Ovary (tissue), 9 donors: ENCODE results near the gene DKKL1. TPM values are rescaled to one million over a fixed set of nuclear protein-coding genes. Genes with fewer than 3 reads are reported as not detected.

Experiments used
- DNase-seq, 5 donors: peaks; one replicate each; pipeline ENCODE4 v3.0.0-alpha.2; 2019 to 2020
- H3K27ac ChIP-seq, 2 donors: fragments of 200-600 bp; one replicate each; pipeline versions ENCODE4 v1.5.1 to v1.8.0; 2019 to 2022
- H3K27me3 ChIP-seq: fragments of 200-600 bp; one replicate; pipeline ENCODE4 v1.8.0; 2022
- H3K36me3 ChIP-seq: fragments of 200-600 bp; sonication (generic); one replicate; pipeline ENCODE4 v1.5.1; 2019
- H3K4me1 ChIP-seq: one replicate; pipeline ENCODE4 v1.8.1; 2013; ENCODE audit warnings: mild to moderate bottlenecking, moderate library complexity; ENCODE audit not compliant: insufficient read depth
- H3K4me3 ChIP-seq: fragments of 200-600 bp; sonication (generic); one replicate; pipeline ENCODE4 v1.5.1; 2017
- H3K9me3 ChIP-seq, 2 donors: fragments of 200-600 bp in 1 of 2; sonication (generic) in 1 of 2; one replicate each; pipeline versions ENCODE4 v1.5.1 to v1.8.1; 2013 to 2019; ENCODE audit warnings: mild to moderate bottlenecking in 1 of 2, moderate library complexity in 1 of 2
- CTCF ChIP-seq, 3 donors: fragments of 450-650 bp in 2 of 3; fragments of 200-600 bp in 1 of 3; IDR thresholded peaks; one replicate each; pipeline versions ENCODE4 v1.5.1 to v1.8.0; 2016 to 2022; ENCODE audit warnings: antibody characterized with exemption in 3 of 3, mild to moderate bottlenecking in 1 of 3
- EP300 ChIP-seq: sonication (generic); formaldehyde crosslinking; IDR thresholded peaks from one replicate; pipeline ENCODE4 v1.6.1; 2017; ENCODE audit warnings: antibody characterized with exemption
- POLR2A ChIP-seq: fragments of 450-650 bp; IDR thresholded peaks from one replicate; pipeline ENCODE4 v1.6.1; 2017; ENCODE audit warnings: antibody characterized with exemption, mild to moderate bottlenecking, moderate library complexity
- WGBS, 3 donors: extraction: QIAGEN DNeasy Blood & Tissue Kit in 1 of 3; methylation state at CpG; one replicate each; pipeline versions ENCODE4 v1.1.5 to v1.1.7; 2013 to 2017; 5-methylcytosine and 5-hydroxymethylcytosine counted together
- intact Hi-C, 4 donors: fragments of 100-400 bp; cut with DNase I; formaldehyde crosslinking; loops; one replicate each; pipeline versions ENCODE4 v1.11.0 to v1.15.1; 2022 to 2023
- polyA plus RNA-seq, 2 donors: library from polyadenylated mRNA; stranded (reverse); fragments of 200-250 nt in 1 of 2; fragments of 350-450 nt in 1 of 2; fragmentation: Illumina TruSeq in 1 of 2; extraction: RNeasy Lipid Tissue Mini Kit (QIAGEN cat#74804) in 1 of 2; gene quantifications; one replicate each; pipeline ENCODE4 v1.2.3, GENCODE V29; 2013 to 2014
- total RNA-seq, 7 donors: library from RNA; depleted of rRNA in 2 of 7; stranded (reverse); fragments of >200 nt in 2 of 7; fragmentation: NEBNext Ultra II Directional in 3 of 7; extraction: Animal tissue kit (Norgen Biotek cat#: 25700) in 3 of 7; gene quantifications; one replicate each; pipeline versions ENCODE4 v1.1.0 to v1.2.4, GENCODE V29; 2016 to 2023
- donor health status: DM: no; HTN: no; CAD: no; lungs with moderate emphysema.
- donor health status: DM: no; HTN: no; CAD: no.
- donor health status: Bipolar disorder and iron deficiency.
- donor health status: DM: yes; HTN: yes; CAD: no.
- donor health status: DM: no; HTN: no; CAD: no.
- donor health status: DM: yes; HTN: yes; CAD: no.

DKKL1 gene
- total and polyA plus RNA-seq, 9 donors, result 0.22 to 2.4 (median 1.1) TPM; not detected in 1

- peak; percentile 89 to 94 (median 93) for DNase-seq
- Histone ChIP-seq H3K9me3 (no peaks in the 10 kb centered on the region), H3K36me3 (no peaks in the 10 kb centered on the region), H3K27me3 (no peaks in the 10 kb centered on the region), H3K4me1 (peaks cover 2% of the 10 kb centered on the region), H3K27ac (peak overlapping the region; percentile 88 to 92), H3K4me3 (peak overlapping the region; percentile 53)
- TF ChIP-seq POLR2A (peak; percentile 70), EP300 (peak; percentile 39), CTCF (IDR thresholded peaks at IDR 0.05) (no peak)
- intact Hi-C loops, result loop anchor here in 1 of 4 donors (10.0 kb wide), 1 partner anchor 83 kb away; the partner anchor contains the start of gene SLC17A7
- 0 to 2% (median 1%) methylated on average over 26 to 27 of the region's 27 CpGs for WGBS, 3 donors
These were observed 2.1 kb upstream of the DKKL1 start for GRCh38 chr19:49361438-49362047.

- no peaks in the 10 kb centered on the region for H3K4me1 ChIP-seq
- peak within 1 kb of the TSS; percentile 88 to 92 for H3K27ac ChIP-seq
- no peaks in the 10 kb centered on the region for H3K27me3 ChIP-seq
- TF ChIP-seq CTCF (IDR thresholded peaks at IDR 0.05), result no peak
- TF ChIP-seq POLR2A, result peak; percentile 50
- no peak for TF ChIP-seq EP300
- H3K9me3 ChIP-seq, result no peaks in the 10 kb centered on the region
- 0 to 1% (median 1%) methylated on average over 51 to 52 of the region's 52 CpGs for WGBS, 3 donors
- DNase-seq, result peak; percentile 85 to 90 (median 86)
- intact Hi-C loops, result loop anchor here in 1 of 4 donors (10.0 kb wide), 1 partner anchor 83 kb away; the partner anchor contains the start of gene SLC17A7
- no peaks in the 10 kb centered on the region for H3K36me3 ChIP-seq
- peak within 1 kb of the TSS; percentile 53 for H3K4me3 ChIP-seq
These were observed 1.4 kb upstream of the DKKL1 start, which contains the start of gene TEAD2 for GRCh38 chr19:49362048-49362928. TEAD2 (minus strand) TSS chr19:49362416; CDS start chr19:49360075, 2,341 bp downstream.

GRCh38 chr19:49362929-49363267 is 779 bp upstream of the DKKL1 start:
- intact Hi-C loops, result loop anchor here in 1 of 4 donors (10.0 kb wide), 1 partner anchor 82 kb away; the partner anchor contains the start of gene SLC17A7
- no peaks in the 10 kb centered on the region for H3K9me3 ChIP-seq
- peak overlapping the region; percentile 88 to 92 for H3K27ac ChIP-seq
- H3K4me1 ChIP-seq, result no peaks in the 10 kb centered on the region
- H3K27me3 ChIP-seq, result no peaks in the 10 kb centered on the region
- DNase-seq, result peak; percentile 68 to 77 (median 75)
- TF ChIP-seq CTCF (IDR thresholded peaks at IDR 0.05) (no peak), POLR2A (no peak), EP300 (no peak)
- no peaks in the 10 kb centered on the region for H3K36me3 ChIP-seq
- H3K4me3 ChIP-seq, result peak overlapping the region; percentile 53
- 0 to 1% (median 0%) methylated on average over 14 of the region's 14 CpGs for WGBS, 3 donors

GRCh38 chr19:49364083-49364737 is 533 bp downstream of the DKKL1 start:
- H3K4me1 ChIP-seq, result no peaks in the 10 kb centered on the region
- peak overlapping the region; percentile 23 for H3K4me3 ChIP-seq
- H3K9me3 ChIP-seq, result no peaks in the 10 kb centered on the region
- peak overlapping the region in 1 of 2 donors; percentile 92 for H3K27ac ChIP-seq
- no peaks in the 10 kb centered on the region for H3K36me3 ChIP-seq
- no peaks in the 10 kb centered on the region for H3K27me3 ChIP-seq
- intact Hi-C loops, result loop anchor here in 1 of 4 donors (10.0 kb wide), 1 partner anchor 81 kb away; the partner anchor contains the start of gene SLC17A7
- peak; percentile 41 to 66 (median 61) for DNase-seq
- WGBS, 3 donors, result 53 to 65% (median 55%) methylated on average over 27 of the region's 27 CpGs
- TF ChIP-seq EP300, result no peak
- no peak for TF ChIP-seq POLR2A
- no peak for TF ChIP-seq CTCF (IDR thresholded peaks at IDR 0.05)
